CD4-positive, alpha-beta T cell treated with Interleukin-17A for 4 hours (primary cell): ENCODE data around the gene METTL15.
"Not testable (repeated sequence)": the region's sequence is repeated elsewhere in the genome, so short reads cannot be mapped to it uniquely, and the experiment has no call there.

Experiments
- DNase-seq: peaks from one replicate; pipeline ENCODE4 v3.0.0-alpha.2; 2020; ENCODE audit warnings: mixed read lengths

Gene METTL15

GRCh38 chr11:28110108-28110820 lies 2.1 kb downstream of the METTL15 start:
- DNase-seq = peak; percentile 67

GRCh38 chr11:28110821-28111200 lies 2.6 kb downstream of the METTL15 start:
- DNase-seq = no peak

- DNase-seq = no peak
Observed at GRCh38 chr11:28114116-28114515, 5.9 kb downstream of the METTL15 start.

GRCh38 chr11:28114731-28115130 lies 6.5 kb downstream of the METTL15 start:
- no peak for DNase-seq

- DNase-seq = no peak
Observed at GRCh38 chr11:28117712-28118111, 9.5 kb downstream of the METTL15 start.

GRCh38 chr11:28123151-28123581 lies 15.0 kb downstream of the METTL15 start:
- no peak for DNase-seq

GRCh38 chr11:28132548-28132947 lies 24.4 kb downstream of the METTL15 start:
- no peak for DNase-seq

GRCh38 chr11:28133146-28133545 lies 25.0 kb downstream of the METTL15 start:
- DNase-seq = no peak

- DNase-seq = not testable (repeated sequence)
Observed at GRCh38 chr11:28136157-28136556, 28.0 kb downstream of the METTL15 start.

- no peak for DNase-seq
Observed at GRCh38 chr11:28137366-28137765, 29.2 kb downstream of the METTL15 start.

GRCh38 chr11:28137832-28138231 lies 29.6 kb downstream of the METTL15 start:
- DNase-seq = no peak

GRCh38 chr11:28139841-28140415 lies 31.7 kb downstream of the METTL15 start:
- DNase-seq = no peak

GRCh38 chr11:28140689-28141455 lies 32.7 kb downstream of the METTL15 start:
- no peak for DNase-seq

- DNase-seq = no peak
Observed at GRCh38 chr11:28142724-28143123, 34.5 kb downstream of the METTL15 start.

GRCh38 chr11:28144808-28145207 lies 36.6 kb downstream of the METTL15 start:
- DNase-seq = no peak

- DNase-seq = no peak
Observed at GRCh38 chr11:28146123-28146751, 38.0 kb downstream of the METTL15 start.

- DNase-seq = no peak
Observed at GRCh38 chr11:28152743-28153142, 44.6 kb downstream of the METTL15 start.

- DNase-seq = no peak
Observed at GRCh38 chr11:28153586-28153985, 45.4 kb downstream of the METTL15 start.

GRCh38 chr11:28168718-28169117 lies 60.5 kb downstream of the METTL15 start:
- DNase-seq = no peak

GRCh38 chr11:28169816-28170215 lies 61.6 kb downstream of the METTL15 start:
- DNase-seq = no peak

- DNase-seq = no peak
Observed at GRCh38 chr11:28170759-28171158, 62.6 kb downstream of the METTL15 start.

GRCh38 chr11:28176351-28176750 lies 68.2 kb downstream of the METTL15 start:
- DNase-seq = no peak

- DNase-seq = no peak
Observed at GRCh38 chr11:28195449-28195848, 87.3 kb downstream of the METTL15 start.

GRCh38 chr11:28209906-28210305 lies 101.7 kb downstream of the METTL15 start:
- no peak for DNase-seq
